Measurements from ENCODE around the gene ZBED4.

Gene ZBED4

GRCh38 chr22:49885881-49886280 is 32.2 kb downstream of the ZBED4 start:
- Histone ChIP-seq H3K4me1 (ENCODE audit: control insufficient read depth, insufficient read depth, low read length) (no peaks in the 10 kb centered on the region), H3K4me3 (ENCODE audit: low read length) (no peak overlapping the region), H3K9me3 (ENCODE audit: control insufficient read depth, low read length) (no peaks in the 10 kb centered on the region), H3K36me3 (ENCODE audit: control insufficient read depth, insufficient read depth, low read length, severe bottlenecking) (peaks cover 60% of the 10 kb centered on the region), H3K9ac (ENCODE audit: low read length) (no peak overlapping the region), H3K27me3 (replicated peaks; ENCODE audit: control insufficient read depth, insufficient read depth, low read length) (no peaks in the 10 kb centered on the region)
- DNase-seq (ENCODE audit: low read depth) = no peak

GRCh38 chr22:49886346-49887063 is 32.9 kb downstream of the ZBED4 start:
- no peak overlapping the region for H3K9ac ChIP-seq (ENCODE audit: low read length)
- H3K4me3 ChIP-seq (ENCODE audit: low read length) = no peak overlapping the region
- no peaks in the 10 kb centered on the region for H3K9me3 ChIP-seq (ENCODE audit: control insufficient read depth, low read length)
- no peaks in the 10 kb centered on the region for H3K4me1 ChIP-seq (ENCODE audit: control insufficient read depth, insufficient read depth, low read length)
- H3K27me3 ChIP-seq (replicated peaks; ENCODE audit: control insufficient read depth, insufficient read depth, low read length) = no peaks in the 10 kb centered on the region
- peaks cover 66% of the 10 kb centered on the region for H3K36me3 ChIP-seq (ENCODE audit: control insufficient read depth, insufficient read depth, low read length, severe bottlenecking)
- DNase-seq (ENCODE audit: low read depth) = no peak

DNA sequence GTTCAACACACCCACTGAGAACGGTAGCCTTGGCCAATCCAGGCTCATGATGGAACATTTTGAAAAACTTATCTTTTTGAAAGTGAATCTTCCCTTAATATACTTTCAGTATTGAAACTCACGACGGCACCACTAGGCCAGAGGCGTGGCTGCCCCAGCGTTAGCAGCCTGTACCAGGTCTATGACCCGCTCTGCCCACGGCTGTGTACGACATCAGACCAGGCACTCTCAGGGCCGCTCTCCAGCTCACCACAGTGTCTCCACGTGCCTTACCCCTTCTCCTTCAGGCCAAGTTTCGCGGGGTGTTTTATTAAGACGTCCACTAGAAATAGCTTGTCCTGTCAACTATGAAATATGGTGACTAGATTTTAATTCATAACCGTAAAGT is 33.4 kb downstream of the ZBED4 start:
- no peak overlapping the region for H3K4me3 ChIP-seq (ENCODE audit: low read length)
- H3K27me3 ChIP-seq (replicated peaks; ENCODE audit: control insufficient read depth, insufficient read depth, low read length) = no peaks in the 10 kb centered on the region
- DNase-seq (ENCODE audit: low read depth) = no peak
- no peak overlapping the region for H3K9ac ChIP-seq (ENCODE audit: low read length)
- no peaks in the 10 kb centered on the region for H3K4me1 ChIP-seq (ENCODE audit: control insufficient read depth, insufficient read depth, low read length)
- H3K36me3 ChIP-seq (ENCODE audit: control insufficient read depth, insufficient read depth, low read length, severe bottlenecking) = peaks cover 68% of the 10 kb centered on the region
- no peaks in the 10 kb centered on the region for H3K9me3 ChIP-seq (ENCODE audit: control insufficient read depth, low read length)

- no peak overlapping the region for H3K9ac ChIP-seq (ENCODE audit: low read length)
- no peak overlapping the region for H3K4me3 ChIP-seq (ENCODE audit: low read length)
- H3K36me3 ChIP-seq (ENCODE audit: control insufficient read depth, insufficient read depth, low read length, severe bottlenecking) = peaks cover 71% of the 10 kb centered on the region
- no peaks in the 10 kb centered on the region for H3K4me1 ChIP-seq (ENCODE audit: control insufficient read depth, insufficient read depth, low read length)
- no peaks in the 10 kb centered on the region for H3K9me3 ChIP-seq (ENCODE audit: control insufficient read depth, low read length)
- no peaks in the 10 kb centered on the region for H3K27me3 ChIP-seq (replicated peaks; ENCODE audit: control insufficient read depth, insufficient read depth, low read length)
- DNase-seq (ENCODE audit: low read depth) = no peak
Observed at GRCh38 chr22:49887702-49888101, 34.1 kb downstream of the ZBED4 start.

DNA sequence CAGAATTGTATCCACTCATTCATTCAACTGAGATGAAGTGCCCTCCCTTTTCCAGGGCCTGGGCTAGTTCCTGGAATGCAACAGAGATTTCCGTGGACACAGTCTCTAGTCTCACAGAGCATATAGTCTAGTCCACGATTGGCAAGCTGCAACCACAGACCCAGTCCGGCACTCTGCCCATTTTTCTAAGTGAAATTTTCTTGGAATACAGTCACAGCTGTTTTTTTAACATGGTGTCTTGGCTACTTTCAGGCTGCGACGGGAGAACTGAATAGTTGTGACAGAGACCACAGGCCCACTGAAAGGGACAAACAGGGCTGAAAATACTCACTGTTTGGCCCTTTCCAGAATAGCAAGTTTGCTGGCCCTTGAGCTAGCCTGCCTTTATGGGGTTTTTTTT is 35.4 kb downstream of the ZBED4 start:
- Histone ChIP-seq H3K9ac (ENCODE audit: low read length) (no peak overlapping the region), H3K27me3 (replicated peaks; ENCODE audit: control insufficient read depth, insufficient read depth, low read length) (no peaks in the 10 kb centered on the region), H3K4me3 (ENCODE audit: low read length) (no peak overlapping the region), H3K4me1 (ENCODE audit: control insufficient read depth, insufficient read depth, low read length) (no peaks in the 10 kb centered on the region), H3K9me3 (ENCODE audit: control insufficient read depth, low read length) (no peaks in the 10 kb centered on the region), H3K36me3 (ENCODE audit: control insufficient read depth, insufficient read depth, low read length, severe bottlenecking) (peaks cover 68% of the 10 kb centered on the region)
- DNase-seq (ENCODE audit: low read depth) = no peak

DNA sequence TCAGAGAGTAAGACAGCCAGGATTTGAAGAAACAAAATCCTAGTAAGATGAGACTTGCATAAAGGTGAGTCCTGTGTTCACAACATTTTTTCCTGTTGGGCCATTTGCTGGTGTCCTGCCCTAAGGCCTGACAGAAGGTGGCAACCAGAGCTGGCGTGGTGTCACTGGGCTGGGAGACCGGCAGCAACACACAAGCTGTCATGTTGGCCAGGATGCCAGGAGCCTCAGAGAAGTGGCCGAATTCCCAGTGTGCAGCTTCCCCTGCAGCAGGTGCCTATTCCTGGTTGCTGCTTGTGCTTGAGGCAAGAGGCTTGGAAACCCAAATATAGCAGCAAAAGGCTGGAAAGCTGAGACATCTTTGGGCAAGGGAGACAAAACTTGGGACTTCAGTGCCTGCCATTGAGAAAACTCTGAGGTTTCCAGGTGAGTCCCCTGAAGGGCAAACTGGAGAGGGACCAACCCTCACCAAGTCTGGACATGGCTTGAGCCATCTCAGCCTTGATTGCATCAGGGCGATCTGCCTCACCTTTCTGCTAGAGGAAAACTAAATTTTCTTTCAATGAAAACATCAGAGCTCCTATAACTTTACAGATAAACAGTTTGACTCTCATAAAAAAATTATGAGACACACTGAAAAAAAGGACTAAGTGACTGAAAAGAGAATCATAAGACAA is 38.7 kb downstream of the ZBED4 start:
- Histone ChIP-seq H3K27me3 (replicated peaks; ENCODE audit: control insufficient read depth, insufficient read depth, low read length) (no peaks in the 10 kb centered on the region), H3K9ac (ENCODE audit: low read length) (no peak overlapping the region), H3K9me3 (ENCODE audit: control insufficient read depth, low read length) (no peaks in the 10 kb centered on the region), H3K4me1 (ENCODE audit: control insufficient read depth, insufficient read depth, low read length) (no peaks in the 10 kb centered on the region), H3K4me3 (ENCODE audit: low read length) (no peak overlapping the region), H3K36me3 (ENCODE audit: control insufficient read depth, insufficient read depth, low read length, severe bottlenecking) (peaks cover 40% of the 10 kb centered on the region)
- no peak for DNase-seq (ENCODE audit: low read depth)

GRCh38 chr22:49893025-49893424 is 39.4 kb downstream of the ZBED4 start:
- no peak overlapping the region for H3K4me3 ChIP-seq (ENCODE audit: low read length)
- peaks cover 34% of the 10 kb centered on the region for H3K36me3 ChIP-seq (ENCODE audit: control insufficient read depth, insufficient read depth, low read length, severe bottlenecking)
- no peaks in the 10 kb centered on the region for H3K9me3 ChIP-seq (ENCODE audit: control insufficient read depth, low read length)
- H3K27me3 ChIP-seq (replicated peaks; ENCODE audit: control insufficient read depth, insufficient read depth, low read length) = no peaks in the 10 kb centered on the region
- no peak overlapping the region for H3K9ac ChIP-seq (ENCODE audit: low read length)
- no peak for DNase-seq (ENCODE audit: low read depth)
- no peaks in the 10 kb centered on the region for H3K4me1 ChIP-seq (ENCODE audit: control insufficient read depth, insufficient read depth, low read length)

GRCh38 chr22:49894322-49895054 is 40.8 kb downstream of the ZBED4 start:
- Histone ChIP-seq H3K36me3 (ENCODE audit: control insufficient read depth, insufficient read depth, low read length, severe bottlenecking) (peaks cover 22% of the 10 kb centered on the region), H3K9ac (ENCODE audit: low read length) (no peak overlapping the region), H3K27me3 (replicated peaks; ENCODE audit: control insufficient read depth, insufficient read depth, low read length) (no peaks in the 10 kb centered on the region), H3K4me1 (ENCODE audit: control insufficient read depth, insufficient read depth, low read length) (no peaks in the 10 kb centered on the region), H3K4me3 (ENCODE audit: low read length) (no peak overlapping the region), H3K9me3 (ENCODE audit: control insufficient read depth, low read length) (no peaks in the 10 kb centered on the region)
- no peak for DNase-seq (ENCODE audit: low read depth)

DNA sequence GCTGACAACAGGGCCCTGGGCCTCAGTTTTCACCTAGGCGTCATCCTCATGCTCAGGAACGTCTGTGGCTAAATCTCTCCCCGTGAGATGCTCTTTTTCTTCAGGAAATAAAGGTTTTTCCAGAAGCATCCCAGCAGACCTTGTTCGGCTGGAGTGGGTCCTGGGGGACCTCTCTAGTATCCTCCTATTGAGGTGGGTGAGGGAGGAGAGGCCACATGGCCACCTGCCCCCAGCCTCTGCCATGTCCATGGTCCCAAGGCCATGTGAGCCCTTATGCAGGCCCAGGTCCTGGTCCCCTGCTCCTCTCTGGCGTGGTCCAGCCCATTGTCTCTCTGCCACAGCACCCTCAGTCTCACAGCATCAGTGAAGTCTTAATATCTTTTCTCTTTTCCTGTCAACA is 42.6 kb downstream of the ZBED4 start:
- DNase-seq (ENCODE audit: low read depth) = no peak
- Histone ChIP-seq H3K9me3 (ENCODE audit: control insufficient read depth, low read length) (no peaks in the 10 kb centered on the region), H3K36me3 (ENCODE audit: control insufficient read depth, insufficient read depth, low read length, severe bottlenecking) (peaks cover 19% of the 10 kb centered on the region), H3K4me3 (ENCODE audit: low read length) (no peak overlapping the region), H3K4me1 (ENCODE audit: control insufficient read depth, insufficient read depth, low read length) (no peaks in the 10 kb centered on the region), H3K9ac (ENCODE audit: low read length) (no peak overlapping the region), H3K27me3 (replicated peaks; ENCODE audit: control insufficient read depth, insufficient read depth, low read length) (no peaks in the 10 kb centered on the region)

- Histone ChIP-seq H3K4me1 (ENCODE audit: control insufficient read depth, insufficient read depth, low read length) (no peaks in the 10 kb centered on the region), H3K36me3 (ENCODE audit: control insufficient read depth, insufficient read depth, low read length, severe bottlenecking) (peaks cover 22% of the 10 kb centered on the region), H3K27me3 (replicated peaks; ENCODE audit: control insufficient read depth, insufficient read depth, low read length) (no peaks in the 10 kb centered on the region), H3K9me3 (ENCODE audit: control insufficient read depth, low read length) (no peaks in the 10 kb centered on the region), H3K9ac (ENCODE audit: low read length) (no peak overlapping the region), H3K4me3 (ENCODE audit: low read length) (no peak overlapping the region)
- DNase-seq (ENCODE audit: low read depth) = no peak
Observed at GRCh38 chr22:49897015-49897684, 43.5 kb downstream of the ZBED4 start.

DNA sequence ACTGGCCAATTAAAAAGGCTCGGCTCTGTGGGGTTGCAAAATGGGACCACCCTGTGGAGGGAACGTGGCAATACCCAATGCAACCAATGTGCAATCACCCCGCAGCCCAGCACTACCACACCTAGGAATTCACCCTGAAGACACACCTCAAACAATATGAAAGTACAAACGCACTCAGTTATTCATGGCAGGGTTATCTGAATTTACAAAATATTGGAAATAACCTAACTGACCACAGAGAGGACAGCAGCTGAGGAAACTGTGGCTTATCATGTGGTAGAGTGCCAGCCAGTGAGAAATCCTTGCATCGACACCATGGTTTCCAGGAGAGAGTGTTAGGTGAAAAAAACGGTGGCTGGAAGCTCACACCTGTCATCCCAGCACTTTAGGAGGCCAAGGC is 45.9 kb downstream of the ZBED4 start:
- Histone ChIP-seq H3K9me3 (ENCODE audit: control insufficient read depth, low read length) (no peaks in the 10 kb centered on the region), H3K4me3 (ENCODE audit: low read length) (no peak overlapping the region), H3K27me3 (replicated peaks; ENCODE audit: control insufficient read depth, insufficient read depth, low read length) (no peaks in the 10 kb centered on the region), H3K9ac (ENCODE audit: low read length) (no peak overlapping the region), H3K4me1 (ENCODE audit: control insufficient read depth, insufficient read depth, low read length) (no peaks in the 10 kb centered on the region), H3K36me3 (ENCODE audit: control insufficient read depth, insufficient read depth, low read length, severe bottlenecking) (peaks cover 32% of the 10 kb centered on the region)
- DNase-seq (ENCODE audit: low read depth) = no peak

All from adipocyte (in vitro differentiated cells).